Measurements from ENCODE around the gene ANTXRL.
"Not testable (repeated sequence)": the region's sequence is repeated elsewhere in the genome, so short reads cannot be mapped to it uniquely, and the experiment has no call there.

The ANTXRL gene

DNA sequence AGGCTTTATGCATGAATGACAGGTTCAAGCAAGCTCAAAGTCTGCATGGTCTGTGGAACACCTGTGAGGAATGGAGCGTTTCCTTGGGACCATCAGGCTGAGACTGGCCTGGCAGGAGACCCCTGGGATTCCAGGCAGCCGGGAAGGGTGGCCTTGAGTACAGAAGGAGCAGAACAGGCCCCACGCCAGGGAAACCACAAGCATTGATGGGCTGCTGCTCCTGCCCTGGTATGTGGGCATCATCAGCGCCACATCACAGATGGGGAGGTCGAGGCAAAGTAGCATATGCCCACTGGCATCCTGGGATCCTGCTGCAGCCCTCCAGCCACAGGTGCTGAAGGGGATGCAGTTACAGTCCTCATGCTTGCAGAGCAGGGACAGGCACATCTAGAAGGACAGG, 40.9 kb downstream of the ANTXRL start:
- DNase-seq (ENCODE audit: low read depth in 2 of 2, low spot score in 1 of 2): no peak

DNA sequence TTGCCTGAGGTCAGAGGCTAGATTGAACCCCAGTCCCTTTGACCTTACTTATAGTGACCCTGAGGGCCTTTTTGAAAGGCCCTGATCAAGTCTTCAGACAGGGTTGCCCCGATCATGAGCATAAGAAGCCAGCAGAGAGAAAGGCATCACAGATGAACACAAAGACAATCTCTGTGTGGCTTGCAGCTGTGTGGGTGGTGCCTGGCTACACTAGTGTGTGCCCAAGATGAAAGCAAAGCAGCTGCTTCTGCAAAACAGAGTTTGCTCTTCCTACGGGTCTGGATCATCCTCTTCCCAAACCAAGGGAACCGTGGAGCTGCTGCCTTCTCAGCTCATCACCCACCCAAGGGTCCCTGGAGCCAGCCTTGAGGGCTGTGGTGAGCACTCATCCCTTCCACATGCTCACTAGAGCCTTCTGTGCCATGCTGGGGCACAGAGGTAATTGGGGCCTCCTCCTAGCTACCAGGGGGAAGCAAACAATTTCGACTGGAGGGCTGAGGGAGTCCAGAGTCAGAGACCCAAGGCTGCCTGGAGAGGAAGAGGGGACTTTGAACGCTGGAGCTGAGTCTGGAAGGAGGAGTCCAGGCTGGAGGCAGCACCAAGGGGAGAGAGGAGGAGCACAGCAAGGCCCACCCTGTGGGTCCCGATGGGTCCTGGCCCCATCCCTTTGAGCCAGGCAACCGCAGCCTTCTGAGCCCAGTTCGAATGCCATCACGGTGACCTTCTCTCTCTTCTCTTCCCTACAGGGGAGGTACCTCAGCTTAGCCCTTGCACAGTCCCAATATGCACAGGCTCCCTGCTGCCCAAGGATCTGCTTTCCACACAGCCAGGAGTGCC, 42.3 kb downstream of the ANTXRL start:
- DNase-seq (ENCODE audit: low read depth in 2 of 2, low spot score in 1 of 2): no peak

DNA sequence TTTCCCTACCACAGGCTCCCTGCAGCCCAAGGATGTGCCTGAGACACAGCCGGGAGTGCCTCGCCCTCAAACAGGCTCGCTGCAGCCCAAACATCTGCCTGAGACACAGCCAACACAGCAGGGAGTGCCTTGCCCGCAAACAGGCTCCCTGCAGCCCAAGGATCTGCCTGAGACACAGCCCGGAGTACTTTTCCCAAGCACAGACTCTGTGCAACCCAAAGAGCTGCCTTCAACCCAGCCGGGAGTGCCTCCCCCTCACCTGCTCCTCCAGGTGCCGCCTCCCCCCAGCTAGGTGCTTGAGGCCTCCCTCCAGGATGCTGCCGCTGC, 42.9 kb downstream of the ANTXRL start:
- DNase-seq (ENCODE audit: low read depth in 2 of 2, low spot score in 1 of 2): no peak

DNA sequence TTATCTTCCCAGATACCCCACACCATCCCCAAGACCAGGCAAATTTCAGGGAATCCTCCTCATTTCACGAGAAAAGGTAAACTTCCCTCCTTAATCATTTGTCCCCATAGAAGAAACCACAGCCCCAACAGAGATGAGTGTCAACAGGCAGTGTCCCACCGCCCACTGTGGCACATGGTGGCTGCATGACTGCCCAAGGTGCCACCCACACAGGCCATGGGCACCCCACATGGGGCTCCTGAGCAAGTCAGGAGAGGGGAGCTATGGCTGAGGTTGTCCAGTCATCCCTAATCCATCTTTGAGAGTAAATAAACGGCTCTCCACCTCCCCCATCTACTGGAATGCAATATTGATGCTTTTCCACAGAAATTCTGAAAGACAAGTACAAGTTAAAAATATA, 44.1 kb downstream of the ANTXRL start:
- no peak for DNase-seq (ENCODE audit: low read depth in 2 of 2, low spot score in 1 of 2)

DNA sequence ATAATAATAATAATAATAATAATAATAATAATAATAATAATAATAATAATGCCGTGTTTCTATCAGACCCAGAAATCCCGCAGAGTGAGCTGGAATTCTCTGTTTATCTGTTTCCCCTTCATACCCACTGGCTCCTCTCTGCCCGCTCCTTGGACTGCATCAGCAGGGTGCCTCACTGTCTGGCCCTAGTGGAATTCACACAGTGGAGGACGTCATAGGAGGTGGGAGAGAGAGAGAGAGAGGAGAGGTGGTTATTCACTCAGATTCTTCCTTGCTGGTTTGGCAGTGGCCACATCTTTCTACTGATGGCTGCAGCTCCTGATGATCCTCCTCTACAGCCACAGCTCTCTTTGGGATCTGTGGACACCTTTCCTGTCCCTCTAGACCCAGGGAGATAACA, 78.7 kb downstream of the ANTXRL start:
- DNase-seq (ENCODE audit: low read depth in 2 of 2, low spot score in 1 of 2): not testable (repeated sequence)

DNA sequence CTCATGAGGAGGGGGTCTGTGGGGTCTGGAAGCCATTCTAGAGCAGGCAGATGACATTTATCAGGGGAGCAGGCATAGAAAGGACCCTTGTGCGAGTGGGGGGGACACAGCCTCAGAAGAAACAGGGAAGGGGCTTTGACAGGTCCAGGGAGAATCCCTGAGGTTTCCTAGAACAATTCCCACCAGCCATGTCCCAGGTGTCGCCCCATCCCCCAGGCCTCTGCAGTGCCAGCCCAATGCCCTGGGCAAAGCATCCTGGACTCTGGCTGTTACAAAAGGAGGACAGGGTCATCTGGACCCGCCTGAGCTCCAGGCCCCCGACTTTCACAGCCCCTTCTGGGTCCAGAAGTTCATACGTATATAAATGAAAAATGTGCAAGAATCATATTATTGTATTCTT, 80.4 kb downstream of the ANTXRL start:
- DNase-seq (ENCODE audit: low read depth in 2 of 2, low spot score in 1 of 2): not testable (repeated sequence)

DNA sequence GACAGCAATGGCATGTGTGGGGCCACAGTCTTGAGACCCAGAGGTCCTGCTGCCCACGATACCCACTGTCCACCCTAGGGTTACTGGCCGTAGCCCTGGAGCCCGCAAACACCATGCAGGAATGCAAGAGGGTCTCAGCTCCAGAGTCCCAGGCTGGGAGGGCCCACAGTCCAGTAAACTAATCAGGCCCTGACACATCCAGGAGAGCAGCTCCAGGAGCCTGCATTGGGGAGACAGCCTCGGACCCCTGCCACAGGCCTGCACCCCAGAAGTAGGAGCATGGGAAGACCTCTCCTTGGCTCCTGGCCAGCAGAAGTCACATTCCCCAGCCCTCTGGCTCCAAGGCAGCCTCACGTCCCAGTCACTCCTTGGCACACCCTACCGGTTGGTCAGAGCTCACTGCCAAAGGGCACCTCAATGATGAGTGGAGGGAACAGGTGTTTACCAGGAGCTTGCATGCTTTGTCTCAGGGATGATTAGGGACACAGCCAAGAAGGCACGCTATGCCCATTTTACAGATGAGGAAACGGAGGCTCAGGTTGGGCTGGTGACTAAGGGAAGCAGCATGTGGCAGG, 81.0 kb downstream of the ANTXRL start:
- DNase-seq (ENCODE audit: low read depth in 2 of 2, low spot score in 1 of 2): not testable (repeated sequence)

DNA sequence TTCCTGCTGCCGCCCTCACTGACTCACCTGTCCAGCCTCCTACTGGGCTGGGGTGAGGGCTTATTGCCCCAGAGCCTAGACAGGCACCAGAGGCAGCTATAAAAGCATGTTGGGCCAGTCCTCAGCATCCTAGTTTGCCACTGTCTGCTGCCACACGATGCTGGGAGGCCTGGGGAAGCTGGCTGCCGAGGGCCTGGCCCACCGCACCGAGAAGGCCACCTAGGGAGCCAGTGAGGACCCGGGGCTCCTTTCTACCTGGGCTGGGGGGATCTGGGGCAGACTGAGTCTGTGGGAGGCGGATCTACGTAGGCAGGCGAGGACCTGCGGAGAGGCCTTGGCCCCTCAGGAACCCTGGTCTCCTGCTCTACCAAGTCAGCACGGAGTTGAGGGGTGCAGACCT, 82.2 kb downstream of the ANTXRL start:
- DNase-seq (ENCODE audit: low read depth in 2 of 2, low spot score in 1 of 2): not testable (repeated sequence)

DNA sequence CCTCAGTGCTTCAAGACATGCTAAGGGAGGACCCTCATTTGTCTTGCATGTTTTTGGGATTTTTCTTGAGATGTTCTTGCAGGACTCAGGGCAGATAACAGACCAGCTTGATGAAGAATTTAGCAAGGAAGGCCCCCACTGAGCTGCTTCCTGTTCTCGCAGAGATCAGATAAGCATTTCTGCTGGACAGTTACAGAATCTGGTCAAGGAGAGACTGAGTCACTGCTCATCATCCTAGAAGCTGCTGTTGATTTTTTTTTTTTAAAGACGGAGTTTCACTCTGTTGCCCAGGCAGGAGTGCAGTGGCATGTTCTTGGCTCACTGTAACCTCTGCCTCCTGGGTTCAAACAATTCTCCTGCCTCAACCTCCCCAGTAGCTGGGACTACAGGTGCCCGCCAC, 87.6 kb downstream of the ANTXRL start:
- DNase-seq (ENCODE audit: low read depth in 2 of 2, low spot score in 1 of 2): not testable (repeated sequence)

DNA sequence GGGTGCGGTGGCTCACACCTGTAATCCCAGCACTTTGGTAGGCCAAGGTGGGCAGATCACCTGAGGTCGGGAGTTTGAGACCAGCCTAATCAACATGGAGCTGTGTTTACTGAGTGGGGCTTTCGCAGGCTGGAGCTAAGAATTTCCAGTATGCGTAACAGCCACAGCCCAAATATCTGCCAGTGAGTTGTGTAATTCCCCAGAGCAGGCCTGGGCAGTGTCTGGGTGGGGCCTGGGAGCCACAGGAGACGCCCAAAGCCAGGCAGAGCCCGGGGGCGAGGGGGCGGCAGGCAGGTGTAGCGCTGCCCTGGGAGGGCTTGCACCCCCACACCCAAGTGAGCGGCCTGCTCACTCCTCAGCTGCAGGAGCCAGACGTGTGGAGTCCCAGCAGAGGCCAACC, 88.6 kb downstream of the ANTXRL start, which contains the start of gene ANXA8L1:
Gene ANXA8L1 (plus strand): TSS at position 371 of the 400 bp plus-strand sequence. CDS start 76 bp downstream, outside the sequence.
- not testable (repeated sequence) for DNase-seq (ENCODE audit: low read depth in 2 of 2, low spot score in 1 of 2)

DNA sequence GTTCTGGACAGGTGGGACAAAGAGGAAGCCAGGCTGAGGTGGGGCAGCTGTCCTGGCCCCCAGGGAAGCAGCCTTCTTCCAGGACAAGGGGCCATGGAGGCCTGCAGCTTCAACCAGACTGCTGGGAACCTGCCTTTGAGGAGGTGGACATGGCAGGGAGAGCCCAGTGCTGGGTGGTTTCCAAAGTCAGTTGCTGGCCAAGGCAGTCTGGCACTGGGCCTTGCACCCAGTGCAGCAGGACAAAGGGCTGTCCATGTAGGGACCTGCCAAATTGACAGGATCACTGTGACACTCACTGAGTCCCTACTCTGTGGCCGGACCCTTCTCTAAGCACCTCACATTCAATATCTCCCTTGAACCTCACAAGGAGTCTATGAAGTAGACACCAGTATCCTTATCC, 90.2 kb downstream of the ANTXRL start:
- not testable (repeated sequence) for DNase-seq (ENCODE audit: low read depth in 2 of 2, low spot score in 1 of 2)

DNA sequence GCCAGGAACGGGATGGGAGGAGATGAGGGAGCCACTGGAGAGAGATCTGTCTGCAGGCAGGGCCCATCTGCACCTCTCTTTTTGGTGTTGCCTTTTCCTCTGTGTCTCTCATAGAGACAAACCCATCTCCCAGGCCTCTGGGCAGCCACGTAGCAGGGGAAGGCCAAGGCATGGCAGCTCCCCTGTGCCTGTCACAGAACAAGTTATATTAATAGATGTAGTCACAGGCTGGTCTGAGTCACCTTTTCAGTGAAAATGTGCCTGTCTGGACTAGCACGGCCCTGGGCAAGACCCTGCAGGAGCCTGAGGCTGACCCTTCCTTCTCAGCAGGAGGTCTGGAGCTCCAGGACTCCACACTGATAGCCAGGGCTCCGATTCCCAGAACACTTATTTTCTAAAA, 90.9 kb downstream of the ANTXRL start:
- DNase-seq (ENCODE audit: low read depth in 2 of 2, low spot score in 1 of 2): not testable (repeated sequence)

DNA sequence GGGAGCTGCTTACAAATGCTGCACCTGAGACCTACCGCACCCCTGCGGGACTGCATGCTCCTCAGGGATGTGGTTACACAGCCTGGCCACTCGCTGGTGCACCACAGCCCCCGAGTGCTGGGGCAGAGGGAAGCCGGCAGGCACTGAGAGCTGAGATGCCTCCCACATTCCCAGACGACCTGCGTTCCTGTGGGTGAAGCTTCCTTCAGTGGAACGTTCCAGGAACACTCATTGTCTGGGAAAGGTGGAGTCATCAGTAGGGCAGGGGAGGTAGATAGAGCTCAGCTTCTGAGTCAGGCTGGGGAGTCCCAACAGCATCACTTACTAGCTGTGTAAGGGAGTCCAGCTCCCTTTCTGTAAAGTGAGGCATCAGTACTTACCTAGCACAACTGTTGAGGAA, 91.3 kb downstream of the ANTXRL start:
- DNase-seq (ENCODE audit: low read depth in 2 of 2, low spot score in 1 of 2): not testable (repeated sequence)

DNA sequence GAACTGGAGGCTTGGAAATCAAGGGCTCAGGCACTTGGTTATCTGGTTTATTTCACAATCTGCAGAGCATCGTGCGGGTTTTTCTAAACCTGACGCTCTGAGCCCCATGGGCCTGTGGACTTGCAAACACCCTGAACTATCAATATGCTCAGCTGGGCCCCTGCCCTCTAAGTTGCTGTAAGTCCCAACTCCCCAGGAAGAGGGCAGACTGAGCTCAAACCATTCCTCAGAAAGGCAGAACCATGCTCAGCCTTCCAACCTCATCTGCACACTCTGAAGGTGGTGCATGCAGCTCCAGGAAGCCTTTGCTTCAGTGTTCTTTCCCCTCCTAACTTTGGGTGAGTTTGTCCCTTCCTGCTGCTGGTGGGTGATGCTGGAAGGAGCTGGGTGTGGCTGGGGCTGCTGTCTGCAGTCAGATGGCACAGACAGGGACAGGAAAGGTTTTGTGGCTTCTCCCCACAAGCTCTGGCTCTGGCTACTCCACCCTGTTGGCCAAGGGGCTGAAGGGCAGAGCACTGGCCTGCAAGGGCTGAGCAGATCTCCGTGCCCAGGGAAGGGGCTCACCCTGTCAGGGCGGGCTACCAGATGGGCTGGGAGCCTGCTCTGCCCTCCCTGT, 92.5 kb downstream of the ANTXRL start:
- DNase-seq (ENCODE audit: low read depth in 2 of 2, low spot score in 1 of 2): not testable (repeated sequence)
